Muscle layer of duodenum (tissue), 2 donors: ENCODE data around the gene CREBL2.
A peak's percentile ranks its signal among the peaks of the same experiment; 100 is the strongest.
"Not testable (repeated sequence)": the region's sequence is repeated elsewhere in the genome, so short reads cannot be mapped to it uniquely, and the experiment has no call there.

Experiments
- H3K27ac ChIP-seq: one replicate; pipeline ENCODE4 v1.7.0; 2013; ENCODE audit warnings: mild to moderate bottlenecking, low read length
- H3K27me3 ChIP-seq: one replicate; pipeline ENCODE4 v1.7.0; 2013; ENCODE audit warnings: low read depth, mild to moderate bottlenecking, control low read depth, low read length
- H3K36me3 ChIP-seq, 2 donors: one replicate each; pipeline ENCODE4 v1.7.0; 2013; ENCODE audit warnings: low read length in 2 of 2, control low read depth in 1 of 2, mild to moderate bottlenecking in 1 of 2; ENCODE audit not compliant: insufficient read depth in 2 of 2, control insufficient read depth in 1 of 2
- H3K4me1 ChIP-seq, 2 donors: one replicate each; pipeline ENCODE4 v1.7.0; 2013; ENCODE audit warnings: low read length in 2 of 2, mild to moderate bottlenecking in 2 of 2, control low read depth in 1 of 2, moderate library complexity in 1 of 2; ENCODE audit not compliant: insufficient read depth in 2 of 2, control insufficient read depth in 1 of 2
- H3K4me3 ChIP-seq, 2 donors: one replicate each; pipeline ENCODE4 v1.7.0; 2013; ENCODE audit warnings: low read length in 2 of 2, low read depth in 1 of 2, mild to moderate bottlenecking in 1 of 2
- H3K9me3 ChIP-seq, 2 donors: one replicate each; pipeline ENCODE4 v1.7.0; 2013; ENCODE audit warnings: low read length in 2 of 2, control low read depth in 1 of 2, mild to moderate bottlenecking in 1 of 2; ENCODE audit not compliant: control insufficient read depth in 1 of 2
- donor health status: healthy.

CREBL2 gene

GRCh38 chr12:12642916-12643315, 31.2 kb downstream of the CREBL2 start:
- Histone ChIP-seq H3K36me3 (peaks cover 17 to 50% of the 10 kb centered on the region in 2 donors), H3K4me3 (no peak overlapping the region), H3K27ac (no peak overlapping the region), H3K9me3 (peaks cover 0 to under 1% of the 10 kb centered on the region in 2 donors), H3K4me1 (no peaks in the 10 kb centered on the region), H3K27me3 (no peaks in the 10 kb centered on the region)

GRCh38 chr12:12645485-12645884, 33.8 kb downstream of the CREBL2 start:
- Histone ChIP-seq H3K27me3 (no peaks in the 10 kb centered on the region), H3K36me3 (peaks cover 13 to 27% of the 10 kb centered on the region in 2 donors), H3K4me3 (no peak overlapping the region), H3K9me3 (peaks cover 11 to 20% of the 10 kb centered on the region in 2 donors), H3K27ac (no peak overlapping the region), H3K4me1 (no peaks in the 10 kb centered on the region)

- not testable (repeated sequence) for H3K27ac ChIP-seq, H3K4me1 ChIP-seq, H3K27me3 ChIP-seq, H3K4me3 ChIP-seq
- Histone ChIP-seq H3K9me3 (peaks cover 11 to 20% of the 10 kb centered on the region in 2 donors), H3K36me3 (peaks cover 13 to 24% of the 10 kb centered on the region in 2 donors)
Measured at GRCh38 chr12:12645968-12646367, 34.3 kb downstream of the CREBL2 start.

- Histone ChIP-seq H3K4me3 (no peak overlapping the region), H3K36me3 (peaks cover 13 to 24% of the 10 kb centered on the region in 2 donors), H3K4me1 (no peaks in the 10 kb centered on the region), H3K9me3 (peaks cover 11 to 20% of the 10 kb centered on the region in 2 donors), H3K27ac (no peak overlapping the region), H3K27me3 (no peaks in the 10 kb centered on the region)
Measured at GRCh38 chr12:12646483-12647072, 34.9 kb downstream of the CREBL2 start.

GRCh38 chr12:12648284-12648683, 36.6 kb downstream of the CREBL2 start:
- Histone ChIP-seq H3K27ac (no peak overlapping the region), H3K4me1 (no peaks in the 10 kb centered on the region), H3K36me3 (peaks cover under 1 to 7% of the 10 kb centered on the region in 2 donors), H3K27me3 (no peaks in the 10 kb centered on the region), H3K4me3 (peak overlapping the region in 1 of 2 donors; percentile 29), H3K9me3 (peaks cover 11 to 20% of the 10 kb centered on the region in 2 donors)

GRCh38 chr12:12648951-12649650, 37.4 kb downstream of the CREBL2 start:
- no peaks in the 10 kb centered on the region for H3K4me1 ChIP-seq
- no peaks in the 10 kb centered on the region for H3K27me3 ChIP-seq
- no peak overlapping the region for H3K27ac ChIP-seq
- H3K9me3 ChIP-seq, result peaks cover 11 to 20% of the 10 kb centered on the region in 2 donors
- peak overlapping the region in 1 of 2 donors; percentile 29 for H3K4me3 ChIP-seq
- peaks cover 0 to 2% of the 10 kb centered on the region in 2 donors for H3K36me3 ChIP-seq

GRCh38 chr12:12651752-12652151, 40.1 kb downstream of the CREBL2 start:
- H3K4me1 ChIP-seq, result no peaks in the 10 kb centered on the region
- H3K27me3 ChIP-seq, result no peaks in the 10 kb centered on the region
- no peak overlapping the region for H3K27ac ChIP-seq
- no peak overlapping the region for H3K4me3 ChIP-seq
- no peaks in the 10 kb centered on the region for H3K36me3 ChIP-seq
- peaks cover 11 to 20% of the 10 kb centered on the region in 2 donors for H3K9me3 ChIP-seq

- H3K27me3 ChIP-seq, H3K4me1 ChIP-seq, H3K4me3 ChIP-seq, H3K27ac ChIP-seq, H3K36me3 ChIP-seq: not testable (repeated sequence)
- peaks cover 11 to 20% of the 10 kb centered on the region in 2 donors for H3K9me3 ChIP-seq
Measured at GRCh38 chr12:12652704-12653103, 41.0 kb downstream of the CREBL2 start.

GRCh38 chr12:12653922-12654321, 42.2 kb downstream of the CREBL2 start:
- H3K4me3 ChIP-seq, result no peak overlapping the region
- H3K9me3 ChIP-seq, result peaks cover 3 to 9% of the 10 kb centered on the region in 2 donors
- no peak overlapping the region for H3K27ac ChIP-seq
- H3K36me3 ChIP-seq, result no peaks in the 10 kb centered on the region
- no peaks in the 10 kb centered on the region for H3K27me3 ChIP-seq
- no peaks in the 10 kb centered on the region for H3K4me1 ChIP-seq

- Histone ChIP-seq H3K27ac (no peak overlapping the region), H3K27me3 (no peaks in the 10 kb centered on the region), H3K36me3 (no peaks in the 10 kb centered on the region), H3K9me3 (no peaks in the 10 kb centered on the region), H3K4me3 (no peak overlapping the region), H3K4me1 (no peaks in the 10 kb centered on the region)
Measured at GRCh38 chr12:12654691-12655460, 43.2 kb downstream of the CREBL2 start.

- no peaks in the 10 kb centered on the region for H3K9me3 ChIP-seq
- no peaks in the 10 kb centered on the region for H3K4me1 ChIP-seq
- H3K27ac ChIP-seq, result no peak overlapping the region
- H3K36me3 ChIP-seq, result no peaks in the 10 kb centered on the region
- H3K27me3 ChIP-seq, result no peaks in the 10 kb centered on the region
- no peak overlapping the region for H3K4me3 ChIP-seq
Measured at GRCh38 chr12:12660201-12660600, 48.5 kb downstream of the CREBL2 start.
